ENCODE measurements around the gene BAIAP2. TPM values are rescaled to one million over a fixed set of nuclear protein-coding genes. Genes with fewer than 3 reads are reported as not detected.

The BAIAP2 gene
- polyA plus RNA-seq, 3 donors from 2014 or later: 1.1 to 5.1 (median 4.7) TPM

GRCh38 chr17:81099888-81100287 is 64.9 kb downstream of the BAIAP2 start:
- Mint-ChIP-seq H3K27me3 (ENCODE audit: low read depth in 3 of 3) (peaks cover 1 to 5% (median 3%) of the 10 kb centered on the region in 3 donors), H3K4me1 (peaks cover 6 to 12% of the 10 kb centered on the region in 2 donors), H3K36me3 (no peaks in the 10 kb centered on the region), H3K9me3 (no peaks in the 10 kb centered on the region), H3K27ac (no peak overlapping the region), H3K4me3 (no peak overlapping the region)
- DNase-seq: no peak

GRCh38 chr17:81100668-81101067 is 65.7 kb downstream of the BAIAP2 start:
- no peaks in the 10 kb centered on the region for H3K36me3 Mint-ChIP-seq
- DNase-seq: no peak
- H3K4me1 Mint-ChIP-seq: peaks cover 2 to 6% of the 10 kb centered on the region in 2 donors
- no peaks in the 10 kb centered on the region for H3K9me3 Mint-ChIP-seq
- H3K27ac Mint-ChIP-seq: no peak overlapping the region
- H3K27me3 Mint-ChIP-seq (ENCODE audit: low read depth in 3 of 3): peaks cover 0 to 2% (median 0%) of the 10 kb centered on the region in 3 donors
- no peak overlapping the region for H3K4me3 Mint-ChIP-seq

- H3K27ac Mint-ChIP-seq: no peak overlapping the region
- H3K36me3 Mint-ChIP-seq: no peaks in the 10 kb centered on the region
- DNase-seq: peak; percentile 86 to 88 (median 86)
- H3K4me3 Mint-ChIP-seq: no peak overlapping the region
- H3K27me3 Mint-ChIP-seq (ENCODE audit: low read depth in 3 of 3): peaks cover 0 to under 1% (median 0%) of the 10 kb centered on the region in 3 donors
- peaks cover 0 to 2% of the 10 kb centered on the region in 2 donors for H3K4me1 Mint-ChIP-seq
- H3K9me3 Mint-ChIP-seq: no peaks in the 10 kb centered on the region
Observed at GRCh38 chr17:81101614-81102306, 66.8 kb downstream of the BAIAP2 start.

GRCh38 chr17:81102352-81102751 is 67.4 kb downstream of the BAIAP2 start:
- DNase-seq: no peak
- peaks cover 0 to 2% of the 10 kb centered on the region in 2 donors for H3K4me1 Mint-ChIP-seq
- H3K9me3 Mint-ChIP-seq: no peaks in the 10 kb centered on the region
- no peak overlapping the region for H3K4me3 Mint-ChIP-seq
- H3K27ac Mint-ChIP-seq: no peak overlapping the region
- H3K27me3 Mint-ChIP-seq (ENCODE audit: low read depth in 3 of 3): no peaks in the 10 kb centered on the region
- H3K36me3 Mint-ChIP-seq: no peaks in the 10 kb centered on the region

GRCh38 chr17:81102869-81103268 is 67.9 kb downstream of the BAIAP2 start:
- no peaks in the 10 kb centered on the region for H3K27me3 Mint-ChIP-seq (ENCODE audit: low read depth in 3 of 3)
- no peak overlapping the region for H3K4me3 Mint-ChIP-seq
- no peak for DNase-seq
- no peaks in the 10 kb centered on the region for H3K9me3 Mint-ChIP-seq
- H3K36me3 Mint-ChIP-seq: no peaks in the 10 kb centered on the region
- no peaks in the 10 kb centered on the region for H3K4me1 Mint-ChIP-seq
- no peak overlapping the region for H3K27ac Mint-ChIP-seq

GRCh38 chr17:81103379-81103778 is 68.4 kb downstream of the BAIAP2 start:
- no peak overlapping the region for H3K4me3 Mint-ChIP-seq
- H3K9me3 Mint-ChIP-seq: no peaks in the 10 kb centered on the region
- H3K4me1 Mint-ChIP-seq: no peaks in the 10 kb centered on the region
- H3K27ac Mint-ChIP-seq: no peak overlapping the region
- H3K36me3 Mint-ChIP-seq: no peaks in the 10 kb centered on the region
- no peak for DNase-seq
- no peaks in the 10 kb centered on the region for H3K27me3 Mint-ChIP-seq (ENCODE audit: low read depth in 3 of 3)

- H3K4me3 Mint-ChIP-seq: no peak overlapping the region
- no peak for DNase-seq
- no peaks in the 10 kb centered on the region for H3K9me3 Mint-ChIP-seq
- no peaks in the 10 kb centered on the region for H3K36me3 Mint-ChIP-seq
- H3K4me1 Mint-ChIP-seq: no peaks in the 10 kb centered on the region
- H3K27me3 Mint-ChIP-seq (ENCODE audit: low read depth in 3 of 3): peaks cover 0 to 3% (median 0%) of the 10 kb centered on the region in 3 donors
- H3K27ac Mint-ChIP-seq: no peak overlapping the region
Observed at GRCh38 chr17:81106716-81107115, 71.8 kb downstream of the BAIAP2 start.

- DNase-seq: no peak
- Mint-ChIP-seq H3K27me3 (ENCODE audit: low read depth in 3 of 3) (peaks cover 0 to 3% (median 0%) of the 10 kb centered on the region in 3 donors), H3K4me3 (no peak overlapping the region), H3K4me1 (no peaks in the 10 kb centered on the region), H3K27ac (no peak overlapping the region), H3K36me3 (no peaks in the 10 kb centered on the region), H3K9me3 (no peaks in the 10 kb centered on the region)
Observed at GRCh38 chr17:81108220-81108619, 73.3 kb downstream of the BAIAP2 start.

- Mint-ChIP-seq H3K36me3 (no peaks in the 10 kb centered on the region), H3K9me3 (no peaks in the 10 kb centered on the region), H3K27ac (no peak overlapping the region), H3K4me1 (no peaks in the 10 kb centered on the region), H3K4me3 (no peak overlapping the region), H3K27me3 (ENCODE audit: low read depth in 3 of 3) (peaks cover 0 to 3% (median 0%) of the 10 kb centered on the region in 3 donors)
- no peak for DNase-seq
Observed at GRCh38 chr17:81109957-81110356, 75.0 kb downstream of the BAIAP2 start.

GRCh38 chr17:81110488-81111040 is 75.6 kb downstream of the BAIAP2 start:
- H3K9me3 Mint-ChIP-seq: no peaks in the 10 kb centered on the region
- H3K27ac Mint-ChIP-seq: no peak overlapping the region
- peaks cover 0 to 3% (median 0%) of the 10 kb centered on the region in 3 donors for H3K27me3 Mint-ChIP-seq (ENCODE audit: low read depth in 3 of 3)
- H3K36me3 Mint-ChIP-seq: no peaks in the 10 kb centered on the region
- H3K4me3 Mint-ChIP-seq: no peak overlapping the region
- no peaks in the 10 kb centered on the region for H3K4me1 Mint-ChIP-seq
- DNase-seq: no peak

GRCh38 chr17:81111066-81111465 is 76.1 kb downstream of the BAIAP2 start:
- Mint-ChIP-seq H3K36me3 (no peaks in the 10 kb centered on the region), H3K27ac (no peak overlapping the region), H3K4me1 (no peaks in the 10 kb centered on the region), H3K4me3 (no peak overlapping the region), H3K9me3 (no peaks in the 10 kb centered on the region), H3K27me3 (ENCODE audit: low read depth in 3 of 3) (peaks cover 0 to 3% (median 0%) of the 10 kb centered on the region in 3 donors)
- no peak for DNase-seq

GRCh38 chr17:81112450-81112849 is 77.5 kb downstream of the BAIAP2 start:
- Mint-ChIP-seq H3K4me3 (no peak overlapping the region), H3K9me3 (no peaks in the 10 kb centered on the region), H3K27ac (no peak overlapping the region), H3K36me3 (no peaks in the 10 kb centered on the region), H3K4me1 (no peaks in the 10 kb centered on the region), H3K27me3 (ENCODE audit: low read depth in 3 of 3) (peaks cover 0 to 3% (median 0%) of the 10 kb centered on the region in 3 donors)
- DNase-seq: no peak

- H3K27me3 Mint-ChIP-seq (ENCODE audit: low read depth in 3 of 3): peaks cover 0 to 3% (median 0%) of the 10 kb centered on the region in 3 donors
- H3K27ac Mint-ChIP-seq: no peak overlapping the region
- no peak overlapping the region for H3K4me3 Mint-ChIP-seq
Observed at GRCh38 chr17:81113158-81113724, 78.3 kb downstream of the BAIAP2 start.

GRCh38 chr17:81114351-81115093 is 79.6 kb downstream of the BAIAP2 start:
- H3K4me1 Mint-ChIP-seq: no peaks in the 10 kb centered on the region
- peaks cover 0 to 3% (median 0%) of the 10 kb centered on the region in 3 donors for H3K27me3 Mint-ChIP-seq (ENCODE audit: low read depth in 3 of 3)
- DNase-seq: no peak
- H3K27ac Mint-ChIP-seq: peak overlapping the region in 1 of 6 donors; percentile 22
- H3K36me3 Mint-ChIP-seq: no peaks in the 10 kb centered on the region
- no peaks in the 10 kb centered on the region for H3K9me3 Mint-ChIP-seq
- no peak overlapping the region for H3K4me3 Mint-ChIP-seq

More at GRCh38 chr17:81113158-81113724, 78.3 kb downstream of the BAIAP2 start:
- H3K36me3 Mint-ChIP-seq: no peaks in the 10 kb centered on the region
- H3K9me3 Mint-ChIP-seq: no peaks in the 10 kb centered on the region
- DNase-seq: no peak
- no peaks in the 10 kb centered on the region for H3K4me1 Mint-ChIP-seq

Data from immature natural killer cell (primary cell).